ENCODE data around the gene MAP3K8.
"Not testable (repeated sequence)": the region's sequence is repeated elsewhere in the genome, so short reads cannot be mapped to it uniquely, and the experiment has no call there.

Gene MAP3K8

DNA sequence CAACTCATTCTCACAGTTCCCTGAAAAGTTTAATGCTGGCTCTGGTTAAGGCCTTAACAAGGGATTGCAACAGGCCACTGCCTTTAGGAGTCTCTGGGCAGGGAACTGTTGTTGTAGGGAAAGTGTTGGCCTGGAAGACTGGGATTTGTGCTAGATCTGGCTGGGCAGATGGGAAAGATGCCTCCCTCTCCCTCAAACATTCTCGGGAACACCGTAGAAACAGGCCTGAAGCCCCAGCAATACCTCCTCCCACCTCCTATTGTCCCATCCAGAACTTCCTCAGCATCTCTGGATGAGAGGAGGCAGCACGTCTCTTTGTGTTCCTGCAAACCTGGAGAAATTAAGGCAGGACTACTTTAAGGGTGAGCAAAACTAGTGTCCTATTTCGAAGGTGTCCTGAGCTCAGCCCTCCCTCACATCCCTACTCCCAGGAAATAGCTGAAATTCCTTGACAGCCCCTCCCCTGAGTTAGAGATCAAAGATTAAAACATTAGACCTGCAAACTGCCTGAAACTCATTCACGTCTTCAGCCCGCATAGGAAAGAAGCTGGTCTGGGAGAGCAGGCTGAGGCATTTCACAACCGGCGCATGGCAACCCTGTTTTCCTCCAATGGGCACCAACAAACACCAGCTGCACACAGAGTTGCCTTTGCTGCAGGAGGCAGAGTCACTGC, 10.9 kb upstream of the MAP3K8 start:
- DNase-seq = peak; percentile 76 to 79

DNA sequence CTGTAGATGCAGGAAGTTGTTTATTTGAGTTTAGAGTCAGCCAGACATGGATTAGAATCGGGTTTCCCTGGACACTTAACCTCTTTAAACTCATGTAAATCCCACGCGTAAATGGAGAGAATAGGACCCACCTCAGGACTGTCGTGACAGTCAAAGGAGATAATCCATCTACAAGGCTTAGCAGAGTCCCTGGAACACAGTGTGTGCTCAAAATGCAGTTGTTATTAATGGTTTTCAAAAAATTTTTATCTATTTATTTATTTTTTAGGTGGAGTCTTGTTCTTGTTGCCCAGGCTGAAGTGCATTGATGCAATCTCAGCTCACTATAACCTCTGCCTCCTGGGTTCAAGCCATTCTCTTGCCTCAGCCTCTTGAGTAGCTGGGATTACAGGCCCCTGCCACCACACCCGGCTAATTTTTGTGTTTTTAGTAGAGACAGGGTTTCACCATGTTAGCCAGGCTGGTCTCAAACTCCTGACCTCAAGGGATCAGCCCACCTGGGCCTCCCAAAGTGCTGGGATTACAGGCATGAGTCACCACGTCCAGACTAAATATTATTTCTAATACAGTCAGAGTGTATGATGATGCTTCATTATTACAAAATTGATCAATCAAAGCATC, 10.2 kb upstream of the MAP3K8 start:
- not testable (repeated sequence) for DNase-seq

DNA sequence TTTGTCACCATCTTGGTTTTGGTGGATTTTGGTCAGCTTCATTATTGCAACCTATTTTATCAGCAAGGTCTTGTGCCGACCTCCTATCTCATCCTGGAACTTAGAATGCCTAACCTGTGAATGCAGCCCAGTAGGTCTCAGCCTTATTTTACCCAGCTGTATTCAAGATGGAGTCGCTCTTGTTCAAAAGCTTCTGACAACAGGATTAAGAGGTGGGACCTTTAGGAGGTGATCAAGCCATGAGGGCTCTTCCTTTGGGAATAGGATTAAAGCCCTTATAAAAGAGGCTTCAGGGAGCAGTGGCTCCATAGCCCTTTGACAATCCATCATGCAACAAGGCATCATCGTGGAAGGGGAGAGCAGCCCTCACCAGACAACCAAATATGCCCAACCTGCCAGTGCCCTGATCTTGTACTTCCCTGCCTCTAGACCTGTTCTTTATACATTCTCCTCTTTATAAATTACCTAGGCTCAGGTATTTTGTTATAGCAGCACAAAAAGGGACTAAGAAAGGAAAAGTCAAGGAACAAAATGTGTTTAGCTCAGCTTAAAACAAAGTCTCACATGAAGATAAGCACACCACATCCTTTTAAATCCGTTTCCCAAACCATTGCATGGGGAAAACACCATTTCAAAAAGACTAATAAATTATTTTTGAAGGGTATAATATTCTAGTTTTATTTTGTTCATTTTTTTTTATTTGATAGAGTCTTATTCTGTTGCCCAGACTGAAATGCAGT, 8.5 kb upstream of the MAP3K8 start:
- no peak for DNase-seq

DNA sequence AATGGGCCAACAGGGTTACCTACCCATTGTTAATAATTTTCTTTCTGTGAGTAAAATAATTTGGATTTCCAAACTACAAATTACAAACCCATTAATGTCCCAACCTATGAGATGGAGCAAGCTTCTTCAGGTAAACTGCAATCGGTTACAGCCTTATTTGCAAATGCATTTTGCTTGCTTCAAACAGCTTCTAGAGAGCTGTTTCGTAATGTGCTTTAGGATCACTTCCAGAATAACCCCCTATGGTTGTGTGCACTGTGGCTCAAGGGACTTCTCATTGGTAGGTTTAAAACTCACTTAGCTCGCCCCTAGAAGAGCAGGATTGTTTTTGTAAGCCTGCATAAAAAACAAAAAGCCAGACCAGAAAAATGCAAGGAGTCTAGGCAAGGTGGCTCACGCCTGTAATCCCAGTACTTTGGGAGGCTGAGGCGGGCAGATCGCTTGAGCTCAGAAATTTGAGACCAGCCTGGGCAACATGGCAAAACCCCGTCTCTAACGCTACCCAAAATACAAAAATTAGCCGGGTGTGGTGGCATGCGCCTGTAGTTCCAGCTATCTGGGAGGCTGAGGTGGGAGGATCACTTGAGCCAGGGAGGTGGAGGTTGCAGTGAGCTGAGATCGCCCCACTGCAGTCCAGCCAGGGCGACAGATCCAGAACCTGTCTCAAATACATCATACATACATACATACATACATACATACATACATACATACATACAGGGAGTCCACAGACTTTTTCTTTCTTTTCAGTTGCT, 3.3 kb upstream of the MAP3K8 start:
- peak; percentile 27 to 31 for DNase-seq

DNA sequence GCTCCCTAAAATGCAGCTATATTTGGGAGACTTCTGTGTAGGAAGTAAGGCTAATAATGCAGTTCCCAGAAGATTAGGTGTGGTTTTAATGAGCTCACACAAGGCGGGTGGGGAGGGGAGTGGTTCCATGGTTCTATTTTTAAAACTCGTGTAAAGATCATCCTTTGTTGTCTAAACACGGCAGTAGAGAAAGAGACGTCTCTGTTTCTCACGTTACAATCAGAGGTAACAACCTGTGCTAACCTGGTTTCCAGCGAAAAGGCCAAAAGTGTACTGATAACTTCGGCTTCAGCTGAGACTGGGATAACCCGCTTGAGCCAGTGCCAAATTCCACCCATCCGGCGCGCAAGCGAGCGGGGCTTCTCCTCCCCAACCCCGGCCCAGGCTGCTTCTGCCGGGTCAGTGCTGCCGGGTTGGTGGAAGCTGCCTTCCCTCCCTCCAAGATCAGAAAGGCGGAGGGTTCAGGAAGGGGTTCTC, 2.5 kb upstream of the MAP3K8 start:
- DNase-seq = peak; percentile 52 to 72

DNA sequence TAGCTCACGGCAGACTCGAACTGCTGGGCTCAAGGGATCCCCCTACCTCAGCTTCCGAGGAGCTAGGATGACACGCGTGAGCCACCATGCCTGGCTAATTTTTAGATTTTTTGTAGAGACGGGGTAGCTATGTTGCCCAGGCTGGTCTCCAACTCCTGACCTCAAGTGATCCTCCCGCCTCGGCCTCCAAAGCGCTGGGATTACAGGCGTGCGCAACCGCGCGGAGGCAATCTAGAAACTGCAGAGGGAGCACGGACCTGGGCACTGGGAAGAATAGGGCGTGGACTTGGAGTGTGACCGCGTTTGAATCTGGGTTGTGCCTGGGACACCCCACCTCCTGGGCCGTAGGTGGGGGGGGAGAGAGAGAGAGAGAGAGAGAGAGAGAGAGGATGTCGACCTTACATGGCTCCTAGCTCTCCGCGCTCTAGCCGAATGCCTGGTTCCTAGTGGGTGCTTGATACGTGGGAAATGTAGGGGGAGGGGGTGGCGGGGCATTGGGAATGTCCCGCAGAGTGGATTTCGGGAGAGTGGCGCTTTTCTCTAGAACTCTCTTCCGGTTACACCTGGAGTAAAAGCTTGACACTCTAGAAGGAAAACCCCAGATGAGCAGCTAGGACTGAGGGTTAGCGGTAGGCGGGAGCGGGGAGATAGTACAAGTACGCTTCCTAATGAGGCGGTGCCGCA, 1.2 kb upstream of the MAP3K8 start:
- no peak for DNase-seq

DNA sequence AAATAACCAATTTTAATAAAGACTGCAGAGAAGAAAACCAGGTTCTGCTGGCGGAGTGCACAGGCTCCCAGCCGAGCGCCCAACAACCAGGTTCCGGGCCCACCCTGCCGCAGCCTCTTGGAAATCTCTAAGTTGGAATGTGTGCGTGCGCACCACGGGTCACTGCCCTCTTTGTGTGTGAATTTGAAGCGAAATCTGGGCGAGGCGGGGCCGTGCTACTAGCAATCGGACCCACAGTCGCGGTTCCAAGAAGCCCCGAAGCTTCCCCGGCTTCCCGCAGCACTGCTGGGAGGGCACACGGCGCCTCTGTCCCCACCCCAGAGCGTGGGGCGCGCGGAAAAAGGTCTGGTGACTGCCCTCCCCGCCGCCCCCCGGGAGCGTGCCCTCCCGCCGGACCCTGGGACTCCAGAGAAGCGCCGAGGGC, 666 bp upstream of the MAP3K8 start:
- peak; percentile 64 to 69 for DNase-seq

DNA sequence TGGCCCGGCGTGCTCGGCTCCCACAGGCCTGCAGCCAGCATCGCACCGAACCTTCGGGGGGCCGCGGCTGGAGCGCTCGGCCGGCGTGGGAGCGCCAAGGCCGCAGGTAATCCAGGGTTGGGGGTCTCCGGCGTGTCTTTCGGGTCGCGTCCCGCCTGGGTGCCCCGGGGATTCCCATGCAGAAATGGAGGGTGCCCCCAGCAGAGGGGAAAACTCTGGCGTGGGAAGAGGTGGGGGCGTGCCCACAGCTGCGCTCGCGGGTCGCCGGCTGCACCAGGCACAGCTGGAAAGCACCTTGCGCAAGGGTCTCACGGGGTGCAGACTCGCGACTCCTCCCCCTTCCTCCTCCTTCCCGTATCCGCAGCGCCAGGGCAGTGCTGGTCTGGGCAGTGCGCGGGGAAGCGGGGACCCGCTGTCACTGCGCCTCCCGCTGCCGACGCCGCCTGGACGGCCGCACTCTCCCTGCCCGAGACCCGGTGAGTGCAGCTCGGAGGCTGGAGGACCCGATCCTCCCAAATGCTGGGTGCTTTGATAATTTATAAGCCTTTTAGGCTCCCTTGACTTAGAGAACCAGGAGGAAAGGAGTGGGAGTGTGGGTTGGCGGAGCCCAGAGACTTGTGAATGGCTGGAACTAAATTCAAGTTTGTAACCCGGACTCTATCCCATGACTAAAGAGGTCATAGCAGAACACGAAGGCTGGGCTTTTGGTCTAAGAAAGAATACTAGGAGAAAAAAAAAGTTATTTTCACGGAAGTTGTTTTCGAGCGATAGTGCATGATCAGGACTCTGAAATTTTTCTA, 489 bp downstream of the MAP3K8 start:
- peak; percentile 95 to 97 for DNase-seq

DNA sequence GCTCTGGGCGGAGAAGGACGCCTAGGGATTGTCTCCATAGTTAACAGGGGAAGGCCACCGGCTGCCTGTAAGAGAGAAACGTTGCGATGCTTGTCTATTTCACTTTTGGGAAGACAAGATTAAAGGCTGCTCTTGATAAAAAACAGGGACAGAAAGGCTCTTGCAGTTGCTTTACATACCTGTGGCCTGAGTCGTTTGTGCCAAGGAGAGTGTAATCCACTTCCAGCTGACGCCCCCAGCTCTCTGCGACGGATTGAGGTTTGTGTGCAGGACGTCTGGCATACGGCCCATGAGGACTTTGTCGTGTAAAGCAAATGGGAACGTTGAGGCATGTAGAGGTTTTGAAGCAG, 1.1 kb downstream of the MAP3K8 start:
- peak in 1 of 2 donors; percentile 44 for DNase-seq

DNA sequence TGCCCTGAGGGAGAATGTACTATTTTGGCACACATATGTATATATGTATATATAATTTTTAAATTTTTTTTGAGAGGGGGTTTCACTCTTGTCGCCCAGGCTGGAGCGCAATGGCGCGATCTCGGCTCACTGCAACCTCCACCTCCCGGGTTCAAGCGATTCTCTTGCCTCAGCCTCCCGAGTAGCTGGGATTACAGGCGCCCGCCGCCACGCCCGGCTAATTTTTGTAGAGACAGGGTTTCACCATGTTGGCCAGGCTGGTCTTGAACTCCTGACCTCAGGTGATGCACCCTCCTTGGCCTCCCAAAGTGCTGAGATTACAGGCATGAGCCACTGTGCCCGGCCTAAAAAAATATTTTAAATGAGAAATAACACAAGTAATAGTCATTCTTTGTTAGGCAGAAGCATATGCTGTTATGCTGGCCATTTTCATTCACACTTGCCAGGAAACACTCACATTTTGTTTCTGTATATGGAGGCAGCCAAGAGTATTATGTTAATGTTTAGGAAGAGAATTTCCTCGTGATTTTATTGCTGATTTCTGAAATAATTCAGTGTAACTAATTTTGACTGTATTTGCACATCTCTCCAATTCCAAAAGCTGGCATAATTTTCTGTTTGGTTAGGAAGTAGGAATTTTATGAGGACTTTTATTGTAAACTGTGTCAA, 1.6 kb downstream of the MAP3K8 start:
- not testable (repeated sequence) for DNase-seq

DNA sequence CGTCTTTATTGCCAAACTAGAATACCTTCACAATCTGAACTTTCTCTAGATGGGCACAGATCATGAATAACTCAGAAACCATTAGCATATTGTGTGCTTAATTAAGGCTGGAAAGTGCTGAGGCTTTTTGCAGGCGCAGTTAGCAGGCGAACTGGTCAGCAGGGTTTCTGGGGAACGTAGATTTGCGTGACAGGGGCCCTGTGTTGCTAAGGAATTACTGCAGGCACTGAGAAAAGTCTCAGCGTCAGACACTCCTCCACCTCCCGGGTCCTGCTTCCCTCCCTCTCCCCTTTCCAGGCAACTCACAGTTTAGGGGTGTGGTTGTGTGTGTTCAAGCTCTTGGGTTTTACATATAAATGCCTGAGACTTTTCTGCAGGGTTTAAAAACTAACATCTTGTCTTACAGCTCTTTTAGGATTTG, 2.2 kb downstream of the MAP3K8 start:
- DNase-seq = peak; percentile 46 to 64

DNA sequence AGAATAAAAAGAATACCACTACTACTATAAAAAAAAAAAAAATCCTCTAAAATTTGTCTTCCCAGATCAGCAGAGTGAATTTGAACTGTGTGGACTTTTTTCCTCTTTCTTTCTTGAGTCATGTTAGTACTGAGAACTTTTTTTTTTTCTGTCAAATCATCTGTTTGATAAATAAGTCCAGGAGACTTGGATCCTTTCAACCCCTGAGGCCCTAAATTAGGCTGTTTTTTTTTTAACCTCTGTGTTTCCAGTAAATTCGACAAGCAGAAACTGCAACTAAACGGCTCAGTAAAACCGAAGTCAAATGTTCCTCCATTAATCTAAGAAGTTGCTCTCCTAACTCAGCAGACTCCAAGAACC, 2.7 kb downstream of the MAP3K8 start:
- DNase-seq = no peak

DNA sequence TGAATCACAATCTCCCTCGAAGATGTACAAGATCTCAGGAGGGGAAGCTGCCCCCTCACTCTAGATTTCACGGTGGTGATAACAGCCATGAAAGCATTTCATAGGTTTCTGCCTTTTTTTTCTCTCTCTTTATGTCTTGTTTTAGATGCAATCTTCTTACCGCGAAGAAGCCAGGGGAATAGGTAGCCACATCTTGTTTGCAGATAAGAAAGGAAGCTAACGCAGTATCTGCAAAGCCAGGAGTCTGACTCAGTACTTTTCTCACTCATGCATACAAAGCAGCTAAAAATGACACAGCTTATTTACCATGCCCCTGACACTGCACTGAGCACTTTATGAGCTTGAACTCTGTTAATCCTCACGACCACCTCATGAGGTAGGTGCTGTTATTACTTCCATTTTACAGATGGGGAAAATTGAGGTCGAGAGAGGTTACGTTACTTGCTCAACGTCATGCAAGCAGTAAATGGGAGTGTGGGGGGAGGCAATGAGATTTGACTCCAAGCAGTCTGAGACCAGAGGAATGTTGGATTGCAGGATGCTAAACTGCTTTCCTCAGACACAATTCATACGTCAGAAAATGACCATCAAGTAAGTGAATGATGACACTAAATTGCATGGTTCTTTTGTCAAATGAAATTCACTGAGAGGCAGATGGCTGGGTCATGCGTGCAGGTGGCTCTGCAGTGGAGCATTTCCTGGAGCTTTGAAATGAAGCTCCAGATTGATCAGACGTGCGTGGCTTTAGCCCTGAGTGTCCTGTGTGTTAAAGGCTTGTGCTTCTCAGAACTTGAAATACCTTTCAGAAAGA, 3.3 kb downstream of the MAP3K8 start:
- no peak for DNase-seq

DNA sequence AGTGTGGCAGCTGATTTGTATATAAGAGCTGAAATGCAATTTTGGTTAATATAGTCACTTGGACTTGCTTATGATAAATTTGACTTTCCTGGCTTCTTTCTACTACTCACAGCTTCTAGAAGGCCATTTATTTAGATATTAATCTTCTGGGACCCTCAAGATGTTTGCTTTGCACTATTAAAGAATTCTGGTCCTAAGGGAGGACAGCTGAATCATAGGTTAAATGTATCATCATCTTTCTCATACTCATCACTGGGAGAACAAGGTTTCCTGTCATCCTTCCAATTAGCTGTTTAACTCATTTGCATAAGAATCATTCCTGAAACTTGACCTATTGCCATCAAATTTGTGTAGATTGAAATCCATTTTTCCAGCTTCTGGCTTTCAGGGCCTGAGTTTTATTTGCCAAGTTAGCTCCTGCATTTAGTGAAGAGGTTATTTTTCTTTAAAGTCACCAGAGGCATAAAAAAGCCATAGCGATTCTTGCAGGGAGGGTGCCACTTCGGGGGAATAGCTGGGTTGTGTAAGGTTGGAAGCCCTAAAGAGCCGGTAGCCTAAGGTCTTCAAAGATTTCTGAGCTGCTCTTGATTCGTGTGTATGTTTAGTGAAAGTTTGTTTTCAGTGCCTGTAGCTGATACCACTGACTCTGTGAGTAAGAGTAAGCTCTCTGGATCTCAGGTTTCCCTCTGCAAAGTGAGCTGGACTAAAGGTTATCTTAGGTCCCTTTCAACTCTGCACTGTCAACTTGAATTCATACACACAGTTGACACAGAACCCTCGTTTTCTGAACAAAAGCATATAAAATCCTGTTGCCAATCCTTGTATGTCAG, 4.3 kb downstream of the MAP3K8 start:
- DNase-seq = no peak

DNA sequence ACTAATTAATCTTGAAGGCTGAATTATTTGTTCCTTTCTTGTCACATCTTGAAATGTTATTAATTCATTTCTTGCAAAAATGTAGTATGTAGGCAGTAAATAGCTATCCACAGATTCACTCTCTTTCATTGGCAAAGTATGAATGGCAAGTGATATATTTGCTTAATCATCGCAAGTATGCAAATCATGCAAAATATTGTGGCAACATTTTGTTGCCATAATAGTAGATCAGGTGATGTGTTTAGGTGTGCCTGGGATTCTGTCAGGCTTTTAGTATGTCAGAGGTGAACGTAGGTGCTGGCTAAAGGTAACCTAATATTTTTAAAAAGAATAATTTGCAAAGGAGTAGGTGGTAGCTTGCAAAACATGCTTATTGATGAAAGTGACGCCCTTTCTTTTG, 5.9 kb downstream of the MAP3K8 start:
- no peak for DNase-seq

DNA sequence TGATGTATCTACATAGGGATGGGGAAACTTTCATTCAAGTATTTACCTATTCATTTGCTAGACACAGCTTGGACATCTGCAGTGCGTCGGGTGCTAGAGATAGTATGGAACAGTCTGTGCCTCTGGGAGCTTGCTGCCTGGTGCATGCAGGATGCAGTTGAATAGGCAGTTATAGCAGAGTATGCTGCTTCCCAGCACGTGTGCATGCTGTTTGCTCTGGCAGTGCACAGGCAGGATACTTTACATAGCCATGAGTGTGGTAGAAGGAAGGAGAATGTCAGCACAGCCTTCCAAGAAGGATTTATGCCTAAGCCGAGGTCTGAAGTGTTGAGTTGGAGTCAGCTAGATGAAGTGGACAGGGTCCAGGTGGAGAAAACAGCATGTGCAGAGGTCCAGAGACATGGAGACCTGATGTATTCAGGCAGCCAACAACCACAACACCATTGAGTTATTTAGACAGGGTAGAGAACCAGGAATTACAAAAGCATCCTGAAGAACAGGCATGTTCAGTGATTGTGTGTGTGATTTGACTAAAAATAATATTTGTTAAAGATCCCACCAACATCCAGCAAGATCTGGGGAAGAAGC, 8.1 kb downstream of the MAP3K8 start:
- no peak for DNase-seq

DNA sequence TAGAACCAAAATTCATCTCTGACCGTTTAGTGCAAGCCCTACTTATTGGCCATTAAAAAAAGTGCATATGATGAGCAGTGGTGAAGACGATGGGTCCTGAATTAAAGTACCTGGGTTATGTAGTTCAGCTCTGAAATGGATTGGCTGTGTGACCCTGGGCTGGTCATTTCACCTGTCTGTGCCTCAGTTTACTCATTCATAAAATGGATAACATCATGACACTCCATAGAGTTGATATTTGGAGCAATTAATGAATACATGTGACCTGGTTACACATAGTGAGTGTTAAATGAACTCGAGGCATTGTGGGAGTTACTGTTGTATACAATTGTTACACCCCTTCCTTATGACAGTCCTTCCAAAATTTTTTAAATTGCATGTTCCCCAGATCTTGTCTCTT, 9.1 kb downstream of the MAP3K8 start:
- no peak for DNase-seq

DNA sequence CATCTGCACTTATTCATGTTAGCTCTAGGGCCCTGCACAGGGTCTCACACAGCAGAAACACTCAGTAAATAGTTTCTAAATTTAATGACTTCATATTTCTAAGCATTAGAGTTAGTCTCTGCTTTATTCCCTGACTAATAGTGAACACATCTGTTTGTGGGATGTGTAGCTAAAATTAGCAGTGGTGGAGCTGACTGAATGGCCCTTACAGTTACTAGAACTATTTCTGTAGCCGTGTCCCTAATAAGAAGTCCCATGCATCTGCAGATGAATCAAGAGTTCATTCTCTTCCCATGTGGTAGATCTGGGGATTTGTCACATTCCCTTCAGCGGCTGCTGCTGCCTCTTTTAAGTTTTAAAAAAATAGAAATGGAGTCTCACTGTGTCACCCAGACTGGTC, 11.7 kb downstream of the MAP3K8 start:
- DNase-seq = peak; percentile 33 to 67

Measured in inflammatory macrophage (primary cell).